CD4-positive, alpha-beta memory T cell (primary cell): ENCODE results near the gene ANAPC15. TPM values are rescaled to one million over a fixed set of nuclear protein-coding genes. Genes with fewer than 3 reads are reported as not detected.

Experiments
- CTCF ChIA-PET: fragments of 350-600 bp; sonication (Branson Sonifier 250); formaldehyde crosslinking; loops from one replicate; lab custom pipeline; 2021; ENCODE audit warnings: inconsistent platforms; ENCODE audit not compliant: partially characterized antibody; lab: Charles Lee
- POLR2A ChIA-PET: fragments of 350-600 bp; sonication (Branson Sonifier 250); formaldehyde crosslinking; loops from one replicate; lab custom pipeline; 2021; ENCODE audit not compliant: partially characterized antibody; lab: Charles Lee
- DNase-seq, 5 donors: peaks; one replicate each; pipeline versions ENCODE4 v3.0.0 to v3.0.0-alpha.2; 2020 to 2022; ENCODE audit warnings: mixed read lengths in 1 of 5
- H3K27ac ChIP-seq: one replicate; pipeline ENCODE4 v1.7.0; 2013; ENCODE audit warnings: low read depth, low read length
- H3K27me3 ChIP-seq: 2 replicates; pipeline ENCODE4 v1.7.0; 2013; ENCODE audit warnings: mild to moderate bottlenecking, low read length, moderate library complexity; ENCODE audit not compliant: insufficient read depth
- H3K36me3 ChIP-seq: 2 replicates; pipeline ENCODE4 v1.7.0; 2013; ENCODE audit warnings: mild to moderate bottlenecking, low read length, moderate library complexity; ENCODE audit not compliant: insufficient read depth
- H3K4me1 ChIP-seq: 2 replicates; pipeline ENCODE4 v1.7.0; 2013; ENCODE audit warnings: mild to moderate bottlenecking, low read length, moderate library complexity; ENCODE audit not compliant: insufficient read depth
- H3K4me3 ChIP-seq, 2 donors: one replicate each; pipeline ENCODE4 v1.7.0; 2013; ENCODE audit warnings: low read length in 2 of 2, mild to moderate bottlenecking in 1 of 2
- H3K9me3 ChIP-seq, 2 donors: one replicate each; pipeline ENCODE4 v1.7.0; 2013; ENCODE audit warnings: low read length in 2 of 2, control low read depth in 1 of 2; ENCODE audit not compliant: control insufficient read depth in 1 of 2
- H3K27ac Mint-ChIP-seq, 7 donors: one replicate each; pipeline ENCODE4 v1.8.0; 2020 to 2021; ENCODE audit warnings: mixed read lengths in 7 of 7, mild to moderate bottlenecking in 6 of 7, inconsistent platforms in 3 of 7, moderate library complexity in 3 of 7
- H3K27me3 Mint-ChIP-seq, 2 donors: one replicate each; pipeline ENCODE4 v1.8.0; 2020 to 2021; ENCODE audit warnings: mixed read lengths in 2 of 2
- H3K36me3 Mint-ChIP-seq, 2 donors: one replicate each; pipeline ENCODE4 v1.8.0; 2020 to 2021; ENCODE audit warnings: mixed read lengths in 2 of 2, inconsistent platforms in 1 of 2, mild to moderate bottlenecking in 1 of 2
- H3K4me1 Mint-ChIP-seq, 4 donors: one replicate each; pipeline ENCODE4 v1.8.0; 2020 to 2021; ENCODE audit warnings: mixed read lengths in 4 of 4, mild to moderate bottlenecking in 1 of 4
- H3K4me3 Mint-ChIP-seq, 8 donors: one replicate each; pipeline ENCODE4 v1.8.0; 2020 to 2021; ENCODE audit warnings: mixed read lengths in 8 of 8, mild to moderate bottlenecking in 7 of 8, moderate library complexity in 6 of 8, inconsistent platforms in 3 of 8
- H3K9me3 Mint-ChIP-seq, 8 donors: one replicate each; pipeline ENCODE4 v1.8.0; 2020 to 2021; ENCODE audit warnings: mixed read lengths in 8 of 8, mild to moderate bottlenecking in 5 of 8, inconsistent platforms in 3 of 8, moderate library complexity in 1 of 8
- intact Hi-C: fragments of 100-400 bp; cut with micrococcal nuclease; formaldehyde crosslinking; loops from one replicate; pipeline ENCODE4 v1.15.1; 2023
- microRNA-seq: library from miRNA; unstranded; fragments of <30 nt; microRNA quantifications from one replicate; pipeline ENCODE4 v1.2.0, GENCODE V29; 2021; ENCODE audit warnings: borderline replicate concordance, borderline number of aligned reads, borderline microRNAs expressed, mixed read lengths
- polyA plus RNA-seq, 2 donors: library from polyadenylated mRNA; unstranded; fragments of 300-500 nt; fragmentation: Illumina TruSeq; gene quantifications; one replicate each; pipeline ENCODE4 v1.2.3, GENCODE V29; 2021
- total RNA-seq, 2 experiments: library from RNA; stranded (reverse); gene quantifications; one replicate each; pipeline ENCODE4 v1.2.3, GENCODE V29; 2021

Gene ANAPC15
- total and polyA plus RNA-seq, 4 experiments from 2014 or later: 38.6 to 105 (median 62.3) TPM

DNA sequence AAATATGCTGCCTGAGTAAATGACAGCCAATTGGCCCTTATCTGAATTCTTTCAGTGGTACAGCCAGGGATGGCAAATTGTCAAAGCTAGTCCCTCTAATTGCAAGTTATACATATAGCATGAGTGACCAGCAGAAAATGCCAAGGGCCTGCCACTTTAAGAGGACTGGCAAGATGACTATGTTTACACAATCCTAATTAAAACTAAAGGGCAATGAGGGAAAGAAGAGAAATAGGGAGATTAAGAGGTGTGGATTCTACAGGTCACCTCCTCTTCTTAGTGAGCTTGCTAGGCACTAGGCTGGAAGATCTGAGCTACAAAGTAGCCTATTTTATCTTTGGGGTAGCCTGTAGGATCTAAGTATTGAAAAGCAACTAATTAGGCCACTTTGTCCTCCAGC lies 45.6 kb downstream of the ANAPC15 start:
- no peak for DNase-seq
- Histone ChIP-seq H3K36me3 (no peaks in the 10 kb centered on the region), H3K27me3 (no peaks in the 10 kb centered on the region), H3K9me3 (no peaks in the 10 kb centered on the region), H3K4me1 (peaks cover 19% of the 10 kb centered on the region), H3K27ac (no peak overlapping the region), H3K4me3 (no peak overlapping the region)
- CTCF ChIA-PET: interaction anchor here (1.4 to 2.4 kb wide), 3 partner anchors 24 to 42 kb away, joined by 4 to 6 read pairs (median 5); no protein-coding TSS in a partner anchor
- Mint-ChIP-seq H3K36me3 (peaks cover 19 to 22% of the 10 kb centered on the region in 2 donors), H3K9me3 (no peaks in the 10 kb centered on the region), H3K27me3 (no peaks in the 10 kb centered on the region), H3K4me1 (peaks cover 8 to 15% (median 13%) of the 10 kb centered on the region in 4 donors), H3K27ac (no peak overlapping the region), H3K4me3 (no peak overlapping the region)
- POLR2A ChIA-PET: no interaction called here
- intact Hi-C loops: no loop called here

DNA sequence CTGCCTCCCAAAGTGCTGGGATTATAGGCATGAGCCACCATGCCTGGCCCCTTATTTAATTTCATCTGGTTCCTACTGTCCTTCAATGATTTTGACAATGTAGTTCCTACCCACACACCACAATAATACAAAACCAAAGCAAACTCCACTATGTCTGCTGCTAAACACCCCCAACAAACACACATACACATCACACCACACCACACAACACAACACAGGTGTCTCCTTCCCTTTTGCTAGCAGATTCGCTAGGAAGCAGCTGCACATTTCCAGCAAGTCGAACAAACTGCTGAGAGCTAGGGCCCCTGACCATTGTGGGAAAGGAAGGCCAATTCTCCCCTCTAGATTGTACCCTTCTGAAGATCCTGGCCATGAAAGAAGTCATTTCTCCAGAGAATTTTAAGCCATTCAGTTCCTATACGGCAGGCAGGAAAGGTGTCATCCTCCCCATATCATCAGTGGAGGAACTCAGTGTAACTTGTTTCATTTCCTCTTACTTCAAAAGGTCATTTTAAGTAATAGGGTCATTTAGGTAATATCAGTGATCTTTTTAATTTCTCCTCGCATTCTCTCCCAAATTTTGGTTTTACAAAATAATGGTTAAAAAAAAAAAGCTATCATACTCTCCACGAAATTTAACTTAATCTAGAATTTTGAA lies 50.6 kb downstream of the ANAPC15 start:
- Histone ChIP-seq H3K27me3 (no peaks in the 10 kb centered on the region), H3K4me1 (no peaks in the 10 kb centered on the region), H3K27ac (no peak overlapping the region), H3K36me3 (no peaks in the 10 kb centered on the region), H3K9me3 (no peaks in the 10 kb centered on the region), H3K4me3 (no peak overlapping the region)
- H3K36me3 Mint-ChIP-seq: peaks cover 9 to 15% of the 10 kb centered on the region in 2 donors
- DNase-seq: no peak
- H3K4me1 Mint-ChIP-seq: peaks cover 0 to 1% (median 0%) of the 10 kb centered on the region in 4 donors
- no peaks in the 10 kb centered on the region for H3K27me3 Mint-ChIP-seq
- ChIA-PET CTCF (interaction anchor here (0.6 to 1.5 kb wide), 4 partner anchors 14 to 85 kb away, joined by 3 to 7 read pairs (median 3); no protein-coding TSS in a partner anchor), POLR2A (interaction anchor here (0.7 to 1.1 kb wide), 2 partner anchors 10 to 243 kb away, joined by 3 read pairs; no protein-coding TSS in a partner anchor)
- H3K27ac Mint-ChIP-seq: peak overlapping the region in 1 of 7 donors; percentile 11
- no peak overlapping the region for H3K4me3 Mint-ChIP-seq
- H3K9me3 Mint-ChIP-seq: no peaks in the 10 kb centered on the region
- intact Hi-C loops: no loop called here

Small RNA genes within 50 kb of the gene (microRNA-seq; reads per million reads assigned to microRNA genes)
- gene MIR3165: not detected

Other genes with a start within 250 kb of the ANAPC15 start
- not detected for gene DEFB131B, start 234.2 kb downstream of the ANAPC15 start, total RNA-seq
- not detected for gene DEFB131B, start 234.2 kb downstream of the ANAPC15 start, polyA plus RNA-seq
- gene XNDC1N, start 184.1 kb downstream of the ANAPC15 start, total RNA-seq: 10 to 100 TPM; 25.3 to 26.2 TPM
- 1 to 10 TPM; 4.3 to 4.6 TPM for gene XNDC1N, start 184.1 kb downstream of the ANAPC15 start, polyA plus RNA-seq
- gene RNF121, start 183.6 kb downstream of the ANAPC15 start, total RNA-seq: 10 to 100 TPM; 28.0 to 33.0 TPM
- gene RNF121, start 183.6 kb downstream of the ANAPC15 start, polyA plus RNA-seq: 1 to 10 TPM; 7.5 to 8.2 TPM
- gene IL18BP, start 113.8 kb downstream of the ANAPC15 start, total RNA-seq: 10 to 100 TPM; 21.4 to 26.2 TPM
- gene IL18BP, start 113.8 kb downstream of the ANAPC15 start, polyA plus RNA-seq: 10 to 100 TPM; 13.8 to 19.7 TPM
- 100 to 1,000 TPM; 376 to 380 TPM for gene NUMA1, start 32.2 kb downstream of the ANAPC15 start, total RNA-seq
- 100 to 1,000 TPM in 1 of 2 donors, 1 to 10 TPM in 1; 4.0 to 100 TPM for gene NUMA1, start 32.2 kb downstream of the ANAPC15 start, polyA plus RNA-seq
- 1 to 10 TPM; 4.2 to 4.5 TPM for gene LRRC51, start 31.8 kb downstream of the ANAPC15 start, total RNA-seq
- 1 to 10 TPM; 4.0 to 5.3 TPM for gene LRRC51, start 31.8 kb downstream of the ANAPC15 start, polyA plus RNA-seq
- 10 to 100 TPM; 66.8 to 68.6 TPM for gene LAMTOR1, start 9.4 kb downstream of the ANAPC15 start, total RNA-seq
- 100 to 1,000 TPM in 1 of 2 donors, 10 to 100 TPM in 1; 77.5 to 105 TPM for gene LAMTOR1, start 9.4 kb downstream of the ANAPC15 start, polyA plus RNA-seq
- not detected for gene TOMT, start 6.8 kb downstream of the ANAPC15 start, total RNA-seq
- gene TOMT, start 6.8 kb downstream of the ANAPC15 start, polyA plus RNA-seq: not detected
- not detected for gene FOLR3, start 23.0 kb upstream of the ANAPC15 start, total RNA-seq
- not detected for gene FOLR3, start 23.0 kb upstream of the ANAPC15 start, polyA plus RNA-seq
- not detected for gene FOLR1, start 79.4 kb upstream of the ANAPC15 start, total RNA-seq
- gene FOLR1, start 79.4 kb upstream of the ANAPC15 start, polyA plus RNA-seq: not detected
- gene FOLR2, start 104.1 kb upstream of the ANAPC15 start, total RNA-seq: not detected
- gene FOLR2, start 104.1 kb upstream of the ANAPC15 start, polyA plus RNA-seq: not detected
- 100 to 1,000 TPM; 145 to 152 TPM for gene INPPL1, start 112.1 kb upstream of the ANAPC15 start, total RNA-seq
- 10 to 100 TPM in 1 of 2 donors, 1 to 10 TPM in 1; 4.0 to 10.2 TPM for gene INPPL1, start 112.1 kb upstream of the ANAPC15 start, polyA plus RNA-seq
- gene PHOX2A, start 131.5 kb upstream of the ANAPC15 start, total RNA-seq: not detected
- not detected for gene PHOX2A, start 131.5 kb upstream of the ANAPC15 start, polyA plus RNA-seq